Measurements from ENCODE around the gene USP40.

Gene USP40

DNA sequence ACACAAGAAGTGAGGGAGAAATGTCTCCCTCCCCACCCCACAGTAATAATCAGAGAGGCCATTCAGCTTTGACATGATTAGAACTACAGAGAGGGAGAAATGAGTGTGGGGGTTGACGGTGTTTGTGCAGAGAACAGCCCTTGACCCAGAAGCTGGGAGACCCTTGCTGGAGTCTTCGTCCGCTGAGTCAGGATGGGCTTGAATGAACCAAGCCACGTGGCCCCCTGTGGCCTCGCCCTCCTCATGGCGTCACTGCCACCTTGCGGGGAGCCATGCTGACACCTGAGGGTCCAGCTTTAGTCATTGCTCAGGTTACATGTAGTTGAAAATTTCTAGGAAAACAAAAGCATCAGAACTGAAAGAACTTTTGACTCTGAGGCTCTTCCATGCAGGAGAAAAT lies 111.1 kb downstream of the USP40 start:
- Histone ChIP-seq H3K27ac (no peak overlapping the region), H3K36me3 (peaks cover 100% of the 10 kb centered on the region), H3K4me3 (ENCODE audit: low read depth in 1 of 2, low read length in 1 of 2) (no peak overlapping the region), H3K27me3 (no peaks in the 10 kb centered on the region), H3K4me1 (ENCODE audit: control insufficient read depth in 1 of 2, insufficient read depth in 1 of 2, low read depth in 1 of 2, low read length in 1 of 2) (no peaks in the 10 kb centered on the region), H3K9me3 (no peaks in the 10 kb centered on the region)
- TF ChIP-seq, protein P1, sequence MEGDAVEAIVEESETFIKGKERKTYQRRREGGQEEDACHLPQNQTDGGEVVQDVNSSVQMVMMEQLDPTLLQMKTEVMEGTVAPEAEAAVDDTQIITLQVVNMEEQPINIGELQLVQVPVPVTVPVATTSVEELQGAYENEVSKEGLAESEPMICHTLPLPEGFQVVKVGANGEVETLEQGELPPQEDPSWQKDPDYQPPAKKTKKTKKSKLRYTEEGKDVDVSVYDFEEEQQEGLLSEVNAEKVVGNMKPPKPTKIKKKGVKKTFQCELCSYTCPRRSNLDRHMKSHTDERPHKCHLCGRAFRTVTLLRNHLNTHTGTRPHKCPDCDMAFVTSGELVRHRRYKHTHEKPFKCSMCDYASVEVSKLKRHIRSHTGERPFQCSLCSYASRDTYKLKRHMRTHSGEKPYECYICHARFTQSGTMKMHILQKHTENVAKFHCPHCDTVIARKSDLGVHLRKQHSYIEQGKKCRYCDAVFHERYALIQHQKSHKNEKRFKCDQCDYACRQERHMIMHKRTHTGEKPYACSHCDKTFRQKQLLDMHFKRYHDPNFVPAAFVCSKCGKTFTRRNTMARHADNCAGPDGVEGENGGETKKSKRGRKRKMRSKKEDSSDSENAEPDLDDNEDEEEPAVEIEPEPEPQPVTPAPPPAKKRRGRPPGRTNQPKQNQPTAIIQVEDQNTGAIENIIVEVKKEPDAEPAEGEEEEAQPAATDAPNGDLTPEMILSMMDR (IDR thresholded peaks at IDR 0.05): no peak

DNA sequence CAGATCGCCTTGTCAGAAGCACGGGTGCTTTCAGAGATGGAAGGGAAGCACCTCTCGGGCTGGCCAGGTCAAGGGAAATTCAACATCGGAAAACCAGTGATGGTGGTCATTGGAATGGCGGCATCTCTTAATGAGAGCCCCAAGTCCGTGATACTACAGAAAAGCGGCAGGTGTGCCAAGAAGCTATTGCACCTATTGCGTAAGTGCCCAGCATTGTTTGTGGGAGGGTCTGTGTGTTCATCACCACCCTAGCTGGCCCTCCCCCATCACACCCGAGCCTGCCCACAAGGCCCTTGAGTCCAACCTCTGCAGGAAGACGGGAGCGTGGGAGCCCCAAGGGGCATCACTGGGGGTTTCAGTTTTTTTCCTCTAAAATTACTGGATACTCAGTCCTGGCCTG lies 111.6 kb downstream of the USP40 start:
- Histone ChIP-seq H3K36me3 (peaks cover 100% of the 10 kb centered on the region), H3K9me3 (no peaks in the 10 kb centered on the region), H3K4me1 (ENCODE audit: control insufficient read depth in 1 of 2, insufficient read depth in 1 of 2, low read depth in 1 of 2, low read length in 1 of 2) (no peaks in the 10 kb centered on the region), H3K4me3 (ENCODE audit: low read depth in 1 of 2, low read length in 1 of 2) (no peak overlapping the region), H3K27me3 (no peaks in the 10 kb centered on the region), H3K27ac (no peak overlapping the region)
- TF ChIP-seq, protein P1 (IDR thresholded peaks at IDR 0.05): no peak

DNA sequence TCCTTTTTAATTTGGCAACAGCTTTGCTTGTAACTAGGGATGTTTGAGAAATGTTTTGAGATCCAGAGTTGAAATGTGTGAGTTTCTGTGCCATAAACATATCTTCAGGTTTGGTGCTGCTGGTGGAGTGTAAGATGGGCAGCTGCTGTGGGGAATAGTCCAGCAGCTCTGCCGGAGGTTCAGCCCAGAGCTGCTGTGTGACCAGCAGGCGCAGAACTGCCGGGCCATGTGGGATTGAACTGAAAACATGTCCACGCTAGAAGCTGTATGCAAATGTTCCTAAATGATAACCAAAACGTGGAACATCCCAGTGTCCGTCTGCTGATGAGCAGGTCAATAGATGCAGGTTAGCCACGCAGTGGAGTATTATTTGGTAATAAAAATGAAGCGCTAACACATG lies 112.7 kb downstream of the USP40 start:
- H3K9me3 ChIP-seq: no peaks in the 10 kb centered on the region
- TF ChIP-seq, protein P1 (IDR thresholded peaks at IDR 0.05): no peak
- no peak overlapping the region for H3K27ac ChIP-seq
- no peak overlapping the region for H3K4me3 ChIP-seq (ENCODE audit: low read depth in 1 of 2, low read length in 1 of 2)
- no peaks in the 10 kb centered on the region for H3K27me3 ChIP-seq
- H3K4me1 ChIP-seq (ENCODE audit: control insufficient read depth in 1 of 2, insufficient read depth in 1 of 2, low read depth in 1 of 2, low read length in 1 of 2): no peaks in the 10 kb centered on the region
- peaks cover 100% of the 10 kb centered on the region for H3K36me3 ChIP-seq

DNA sequence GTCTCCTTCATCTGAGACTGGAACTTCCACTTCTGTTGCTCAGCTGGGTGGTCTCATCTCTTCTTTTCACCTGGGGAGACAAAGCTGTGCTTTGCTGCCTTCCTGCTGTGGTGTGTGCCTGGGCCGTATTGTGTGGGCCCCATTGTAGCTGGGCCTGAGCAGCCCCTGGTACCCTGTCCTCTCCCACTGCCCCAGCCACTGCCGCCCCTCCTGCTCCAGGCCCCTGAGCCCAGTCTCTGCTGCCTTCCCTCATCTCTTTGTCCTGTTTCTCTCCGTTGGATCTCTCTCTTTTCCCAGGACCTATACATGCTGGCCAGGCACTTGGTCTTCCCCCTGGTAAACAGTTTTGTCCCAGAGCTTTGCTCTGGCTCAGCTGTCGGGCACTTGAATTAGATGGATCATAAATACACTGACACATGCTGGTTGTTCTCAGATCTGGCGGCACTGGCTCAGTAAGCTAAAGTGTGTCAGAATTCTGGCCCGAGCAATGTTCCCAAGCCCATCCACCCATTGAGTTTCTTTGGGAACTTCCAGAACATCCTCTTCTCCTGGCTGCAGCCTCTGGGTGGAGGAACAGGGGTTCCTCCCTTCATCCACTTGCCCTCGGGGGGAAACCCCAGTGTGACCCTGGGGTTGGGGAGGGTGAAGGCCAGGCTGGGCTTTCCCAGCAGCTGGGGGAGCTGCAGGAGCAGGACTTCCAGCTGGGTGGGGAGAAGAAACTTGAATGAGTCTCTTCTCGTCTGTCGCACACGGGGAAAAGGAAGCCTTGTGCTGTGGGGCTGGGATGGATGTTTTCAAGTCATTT lies 113.3 kb downstream of the USP40 start:
- Histone ChIP-seq H3K27me3 (no peaks in the 10 kb centered on the region), H3K9me3 (no peaks in the 10 kb centered on the region), H3K4me3 (ENCODE audit: low read depth in 1 of 2, low read length in 1 of 2) (no peak overlapping the region), H3K4me1 (ENCODE audit: control insufficient read depth in 1 of 2, insufficient read depth in 1 of 2, low read depth in 1 of 2, low read length in 1 of 2) (no peaks in the 10 kb centered on the region), H3K27ac (no peak overlapping the region), H3K36me3 (peaks cover 100% of the 10 kb centered on the region)
- TF ChIP-seq, protein P1 (IDR thresholded peaks at IDR 0.05): no peak

DNA sequence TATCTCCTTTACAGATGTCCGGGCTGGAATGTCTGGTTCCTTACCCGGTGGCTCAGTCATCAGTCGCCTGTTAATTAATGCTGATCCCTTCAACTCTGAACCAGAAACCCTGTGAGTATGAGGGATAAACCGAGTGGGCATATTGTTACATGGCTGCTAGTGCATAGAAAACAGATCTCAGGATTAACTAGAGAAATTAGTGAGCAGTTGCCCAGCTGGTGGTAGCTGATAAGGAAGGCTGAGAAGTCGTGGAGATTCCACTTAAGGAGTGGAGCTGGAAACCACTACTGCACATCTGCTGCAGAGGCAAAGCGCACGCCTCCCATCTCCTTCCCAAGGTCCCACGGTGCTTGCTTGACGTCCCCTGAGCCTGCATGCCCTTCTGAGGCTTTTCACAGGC lies 114.6 kb downstream of the USP40 start:
- Histone ChIP-seq H3K4me3 (ENCODE audit: low read depth in 1 of 2, low read length in 1 of 2) (no peak overlapping the region), H3K27ac (no peak overlapping the region), H3K27me3 (no peaks in the 10 kb centered on the region), H3K4me1 (ENCODE audit: control insufficient read depth in 1 of 2, insufficient read depth in 1 of 2, low read depth in 1 of 2, low read length in 1 of 2) (no peaks in the 10 kb centered on the region), H3K36me3 (peaks cover 100% of the 10 kb centered on the region), H3K9me3 (no peaks in the 10 kb centered on the region)
- TF ChIP-seq, protein P1 (IDR thresholded peaks at IDR 0.05): no peak

All from neutrophil (primary cell).